ENCODE data around the gene CYGB.
"Not testable (repeated sequence)": the region's sequence is repeated elsewhere in the genome, so short reads cannot be mapped to it uniquely, and the experiment has no call there.

The CYGB gene

DNA sequence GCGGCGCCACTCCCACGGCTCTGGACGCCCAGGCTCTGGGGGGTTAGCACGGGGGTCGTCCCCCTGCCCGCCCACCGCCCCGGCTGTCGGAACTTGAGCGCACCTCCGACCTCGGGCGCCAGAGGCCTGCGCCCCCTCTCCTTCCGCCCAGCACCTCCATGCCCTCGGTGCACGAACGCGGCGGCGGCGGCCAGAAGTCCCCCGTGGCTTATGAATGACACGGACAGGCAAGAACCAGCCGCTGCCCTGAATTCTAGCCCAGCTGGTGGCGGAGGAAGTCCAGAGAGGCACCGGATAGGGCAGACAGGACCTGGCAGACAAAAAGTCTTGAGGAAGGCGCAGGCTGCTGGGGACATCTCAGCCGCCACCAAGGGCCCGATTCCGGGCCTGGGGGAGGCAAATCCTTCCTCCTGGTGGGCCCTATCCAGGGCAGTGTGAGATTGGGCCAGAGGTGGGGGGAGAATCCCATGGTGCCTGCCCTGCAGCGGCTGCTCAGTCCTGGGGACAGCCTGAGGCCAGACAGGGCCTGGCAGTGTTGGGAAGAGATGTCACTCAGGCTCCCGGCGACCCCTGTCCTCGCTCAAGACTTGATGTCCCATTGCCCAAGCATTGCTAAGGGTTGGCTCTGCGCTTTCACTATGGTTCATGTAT, 897 bp upstream of the CYGB start:
- peak; percentile 41 for DNase-seq (ENCODE audit: low spot score)

DNA sequence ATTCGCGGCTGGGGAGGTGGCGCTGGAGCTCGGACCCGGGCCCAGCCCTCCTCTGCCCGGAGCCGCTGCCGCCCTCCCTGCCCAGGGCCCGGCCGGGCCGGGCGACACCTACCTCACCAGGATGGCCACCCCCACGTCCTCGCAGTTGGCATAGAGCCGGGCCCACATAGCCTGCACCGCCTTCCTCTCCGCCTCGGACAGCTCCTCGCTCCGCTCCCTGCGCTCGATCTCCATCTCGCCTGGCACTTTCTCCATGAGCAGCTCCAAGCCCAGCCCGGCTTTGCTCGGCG, 276 bp downstream of the CYGB start:
- DNase-seq (ENCODE audit: low spot score): no peak

DNA sequence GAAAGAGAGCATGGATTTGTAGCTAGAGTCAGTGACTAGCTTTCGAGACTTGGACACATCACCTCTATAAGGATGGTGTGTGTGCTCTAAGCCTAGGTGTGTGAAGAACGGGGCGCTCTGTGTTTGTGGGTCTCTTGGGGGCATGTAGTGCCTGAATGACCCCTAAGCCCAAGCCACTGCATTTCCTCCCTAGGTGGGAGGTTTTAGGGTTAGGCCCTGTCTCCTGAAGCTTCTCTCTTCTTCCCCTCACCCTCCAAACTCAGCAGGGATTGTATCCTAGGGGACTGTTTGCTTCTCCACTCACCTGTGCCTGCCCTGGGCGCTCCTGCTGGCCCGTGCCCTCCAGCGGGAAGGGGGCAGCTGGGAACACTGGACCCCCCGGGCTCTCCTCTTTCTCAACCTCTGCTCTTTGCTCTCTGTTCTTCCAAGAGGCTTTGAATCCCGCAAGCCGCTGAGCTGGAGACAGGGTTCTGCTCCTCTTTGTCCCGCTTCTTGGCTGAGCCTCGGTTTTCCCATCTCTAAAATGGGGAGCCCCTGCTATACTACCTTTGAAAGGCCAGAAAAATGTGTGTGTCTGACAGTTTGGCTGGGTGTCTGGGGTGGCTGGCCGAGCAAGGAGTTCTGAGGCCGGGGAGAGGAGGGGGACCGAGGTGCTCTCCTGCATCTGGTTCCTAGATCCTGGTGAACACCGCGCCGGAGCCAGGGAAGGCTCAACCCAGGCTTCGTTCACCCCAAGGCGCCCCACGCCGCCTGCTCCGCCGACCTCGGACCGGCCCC, 810 bp downstream of the CYGB start:
- DNase-seq (ENCODE audit: low spot score): peak; percentile 35

DNA sequence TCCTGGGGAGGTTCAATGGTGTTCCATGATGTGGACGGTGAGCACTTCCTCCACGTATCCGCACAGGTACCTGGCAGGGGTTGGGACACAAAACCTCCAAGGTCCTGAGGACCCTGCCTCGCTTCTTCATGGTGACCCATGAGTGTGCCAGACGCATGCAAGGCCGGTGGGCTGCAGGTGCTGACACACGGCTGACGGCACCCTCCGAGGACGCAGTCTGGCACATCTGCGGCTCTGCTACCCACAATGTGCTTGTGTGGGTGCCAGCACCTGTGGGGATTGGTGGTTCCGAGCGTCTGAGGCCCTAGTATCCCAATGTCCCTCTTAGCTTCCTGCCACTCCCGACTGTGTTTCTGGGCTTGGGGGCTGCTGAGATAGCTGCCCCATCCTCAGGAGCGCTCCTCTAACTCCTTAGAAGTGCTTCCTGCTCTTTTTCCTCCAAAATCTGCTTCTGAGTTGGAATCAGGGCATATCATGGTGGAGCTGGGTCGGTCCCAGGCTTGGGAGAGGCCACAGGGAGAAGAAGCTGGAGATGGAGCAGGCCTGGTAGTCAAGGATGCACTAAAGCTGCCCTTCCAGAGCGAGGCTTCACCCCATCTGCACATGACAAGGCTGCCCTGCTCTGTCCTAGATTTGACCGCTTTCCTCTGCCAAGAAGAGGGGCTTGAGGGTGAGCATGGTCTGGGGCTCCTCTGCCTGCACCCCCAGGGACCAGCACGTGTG, 1.6 kb downstream of the CYGB start:
- DNase-seq (ENCODE audit: low spot score): no peak

DNA sequence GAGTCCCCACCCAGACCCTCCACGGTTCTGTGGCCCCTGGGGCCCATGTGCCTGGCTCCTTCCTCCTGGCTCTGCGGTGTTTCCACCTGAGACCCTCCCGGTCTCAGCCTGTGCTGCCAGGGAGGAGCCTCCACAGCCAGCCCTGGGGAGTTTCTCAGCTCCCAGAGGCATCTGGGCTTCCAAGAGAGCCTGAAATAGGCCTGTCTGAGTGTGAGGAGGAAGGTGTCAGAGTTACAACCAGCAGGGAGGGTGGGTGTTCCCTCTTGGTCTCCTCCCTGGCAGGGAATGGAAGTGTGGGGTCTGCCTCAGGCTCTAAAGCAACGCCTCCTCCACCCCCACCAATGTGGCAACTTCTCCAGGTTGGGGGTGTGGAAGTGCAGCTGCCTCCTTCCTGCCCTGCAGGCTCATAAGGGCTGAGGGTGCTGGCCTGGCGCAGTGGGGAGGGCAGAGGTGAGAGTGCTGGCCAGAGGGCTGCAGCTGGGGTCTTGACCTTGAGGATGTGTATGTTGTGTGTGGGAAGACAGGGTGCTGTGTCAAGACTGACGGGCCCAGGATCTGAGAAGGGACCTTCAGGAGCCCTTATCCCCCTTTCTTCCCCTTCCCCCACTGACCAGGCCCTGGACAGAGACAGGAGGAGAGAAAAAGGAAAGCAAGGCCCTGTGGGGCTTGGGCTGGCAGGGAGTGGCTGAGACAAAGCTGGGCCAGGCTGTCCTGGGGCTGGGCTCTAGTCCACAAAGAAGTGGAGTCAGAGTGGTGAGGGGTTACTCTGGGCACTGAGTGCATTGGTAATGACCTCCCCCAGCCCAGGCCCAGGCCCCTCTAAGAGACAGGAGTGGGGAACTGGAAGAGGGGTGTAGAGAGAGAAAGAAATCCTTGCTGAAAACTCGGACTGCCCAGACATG, 2.4 kb downstream of the CYGB start:
- no peak for DNase-seq (ENCODE audit: low spot score)

DNA sequence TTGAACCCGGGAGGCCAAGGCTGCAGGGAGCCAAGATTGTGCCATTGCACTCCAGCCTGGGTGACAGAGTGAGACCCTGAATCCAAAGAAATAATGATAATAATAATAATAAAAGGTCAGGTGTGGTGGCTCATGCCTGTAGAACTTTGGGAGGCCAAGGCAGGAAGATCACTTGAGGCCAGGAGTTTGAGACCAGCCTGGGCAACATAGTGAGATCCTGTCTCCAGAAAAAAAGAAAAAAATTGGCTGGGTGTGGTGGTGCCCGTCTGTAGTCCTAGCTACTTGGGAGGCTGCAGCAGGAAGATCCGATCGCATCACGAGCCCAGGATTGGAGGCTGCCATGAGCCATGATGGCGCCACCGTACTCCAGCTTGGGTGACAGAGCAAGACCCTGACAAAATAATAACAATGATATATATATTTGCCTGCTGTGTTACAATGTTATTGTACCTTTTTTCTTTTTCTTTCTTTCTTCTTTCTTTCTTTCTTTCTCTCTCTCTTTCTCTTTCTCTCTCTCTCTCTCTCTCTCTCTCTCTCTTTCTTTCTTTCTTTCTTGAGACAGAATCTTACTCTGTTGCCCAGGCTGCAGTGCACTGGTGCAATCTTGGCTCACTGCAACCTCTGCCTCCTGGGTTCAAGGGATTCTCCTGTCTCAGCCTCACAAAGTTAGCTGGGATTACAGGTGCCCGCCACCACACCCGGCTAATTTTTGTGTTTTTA, 3.7 kb downstream of the CYGB start:
- DNase-seq (ENCODE audit: low spot score): not testable (repeated sequence)

DNA sequence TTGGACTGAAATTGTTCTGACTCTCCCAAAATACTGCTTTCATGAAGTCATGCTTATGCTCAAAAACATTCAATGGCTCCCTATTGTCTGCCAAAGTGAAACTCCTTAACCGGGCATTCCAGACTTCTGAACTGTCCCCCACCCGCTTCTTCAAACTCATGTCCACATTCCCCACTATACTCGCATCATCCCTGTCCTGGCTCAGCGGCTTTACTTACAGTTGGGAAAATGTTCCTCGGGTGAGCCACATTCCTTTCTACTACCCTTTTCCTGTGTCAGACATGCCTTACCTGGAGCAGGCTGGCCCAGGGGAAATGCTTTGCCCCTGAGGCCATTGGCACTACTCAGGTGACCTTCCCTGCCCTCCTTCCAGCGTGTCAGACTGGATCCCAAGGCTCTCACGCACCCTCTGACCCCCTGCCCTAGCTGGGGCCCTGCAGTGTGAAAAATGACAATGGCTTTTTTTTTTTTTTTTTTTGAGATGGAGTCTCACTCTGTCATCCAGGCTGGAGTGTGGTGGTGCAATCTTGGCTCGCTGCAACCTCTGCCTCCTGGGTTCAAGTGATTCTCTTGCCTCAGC, 5.3 kb downstream of the CYGB start:
- DNase-seq (ENCODE audit: low spot score): no peak

DNA sequence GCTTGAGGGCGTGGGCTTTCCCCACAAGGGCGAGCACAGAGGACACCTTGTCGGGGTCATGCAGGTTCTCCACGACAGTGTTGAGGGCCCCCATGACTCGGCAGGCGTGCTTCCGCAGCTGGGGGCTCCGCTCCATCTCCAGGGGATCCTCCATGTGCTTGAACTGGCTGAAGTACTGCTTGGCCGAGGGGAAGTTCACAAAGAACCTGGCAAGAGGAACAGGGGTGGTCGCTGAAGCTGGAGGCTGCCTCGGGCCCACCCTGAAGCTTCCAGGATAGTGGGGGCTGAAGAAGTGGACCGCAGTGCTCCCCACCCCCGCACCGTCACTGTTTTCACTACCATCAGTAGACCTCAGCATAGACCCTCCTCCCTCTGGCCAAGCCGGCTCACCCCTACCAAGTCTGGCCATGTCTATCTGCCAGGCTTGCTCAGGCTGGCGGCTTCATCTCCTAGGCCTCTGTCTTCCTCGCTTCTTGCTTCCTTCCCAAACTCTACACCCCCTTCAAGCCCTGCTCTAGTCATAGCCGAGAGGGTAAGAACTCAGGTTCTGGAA, 5.9 kb downstream of the CYGB start:
- DNase-seq (ENCODE audit: low spot score): no peak

DNA sequence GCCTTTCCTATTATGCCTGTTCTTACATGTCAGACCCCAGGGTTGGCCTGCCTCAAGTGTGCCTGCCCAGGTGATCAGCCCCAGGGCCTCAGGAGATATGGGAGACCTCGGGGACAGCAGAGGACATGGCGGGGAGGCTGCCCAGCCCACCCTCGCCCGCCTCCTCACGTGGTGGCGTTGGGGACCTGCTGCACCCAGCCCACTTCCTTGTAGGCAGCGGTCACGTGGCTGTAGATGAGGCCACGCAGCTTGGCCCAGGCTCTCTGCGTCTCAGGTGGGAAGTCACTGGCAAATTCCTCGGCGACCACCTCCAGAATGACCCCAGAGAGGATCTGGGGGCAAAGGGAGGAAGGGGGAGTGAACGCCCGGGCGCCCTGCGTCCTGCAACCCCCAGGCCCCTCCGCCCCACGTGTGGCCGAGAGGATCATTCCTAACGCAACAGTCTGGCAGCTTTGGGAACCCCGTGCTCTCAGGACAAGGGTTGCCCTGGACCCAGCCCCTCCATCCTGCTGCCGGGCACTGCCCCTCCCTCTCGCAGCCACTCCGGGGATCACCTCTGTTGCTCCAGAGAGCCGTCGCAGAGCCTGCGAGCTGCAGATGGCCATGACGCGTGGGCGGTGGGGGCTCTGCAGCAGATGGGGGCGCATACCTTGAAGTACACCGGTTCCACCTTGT, 6.6 kb downstream of the CYGB start:
- DNase-seq (ENCODE audit: low spot score): no peak

DNA sequence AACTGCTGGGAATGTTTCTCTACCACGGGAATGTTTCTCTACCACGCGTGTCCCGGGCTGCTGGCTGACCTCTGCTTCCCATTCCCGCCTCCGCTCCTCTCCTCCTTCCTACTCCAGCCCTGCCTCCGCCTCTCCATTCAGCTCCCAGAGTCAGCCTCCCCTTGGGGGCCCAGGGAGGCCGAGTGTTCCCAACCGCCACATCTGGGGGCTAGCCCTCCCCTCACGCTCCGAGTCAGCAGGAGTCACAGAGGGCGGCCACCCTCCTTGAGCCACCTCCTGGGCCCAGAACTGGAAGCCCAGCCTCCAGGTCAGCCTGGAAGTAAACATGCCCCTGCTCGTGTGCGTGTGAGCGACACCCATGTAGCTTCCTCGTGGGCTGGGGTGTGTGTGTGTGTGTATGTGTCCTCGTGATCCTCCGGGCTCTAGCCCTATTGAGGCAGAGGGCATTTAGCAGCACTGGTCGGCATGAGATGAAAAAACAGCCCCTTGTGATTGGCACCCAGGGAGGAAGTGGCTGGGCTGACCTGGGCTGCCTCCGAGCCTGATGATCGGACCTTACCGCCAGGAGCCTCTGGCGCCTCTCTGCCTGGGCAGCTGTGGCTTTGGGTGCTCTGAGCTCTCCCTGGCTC, 7.3 kb downstream of the CYGB start:
- no peak for DNase-seq (ENCODE audit: low spot score)

DNA sequence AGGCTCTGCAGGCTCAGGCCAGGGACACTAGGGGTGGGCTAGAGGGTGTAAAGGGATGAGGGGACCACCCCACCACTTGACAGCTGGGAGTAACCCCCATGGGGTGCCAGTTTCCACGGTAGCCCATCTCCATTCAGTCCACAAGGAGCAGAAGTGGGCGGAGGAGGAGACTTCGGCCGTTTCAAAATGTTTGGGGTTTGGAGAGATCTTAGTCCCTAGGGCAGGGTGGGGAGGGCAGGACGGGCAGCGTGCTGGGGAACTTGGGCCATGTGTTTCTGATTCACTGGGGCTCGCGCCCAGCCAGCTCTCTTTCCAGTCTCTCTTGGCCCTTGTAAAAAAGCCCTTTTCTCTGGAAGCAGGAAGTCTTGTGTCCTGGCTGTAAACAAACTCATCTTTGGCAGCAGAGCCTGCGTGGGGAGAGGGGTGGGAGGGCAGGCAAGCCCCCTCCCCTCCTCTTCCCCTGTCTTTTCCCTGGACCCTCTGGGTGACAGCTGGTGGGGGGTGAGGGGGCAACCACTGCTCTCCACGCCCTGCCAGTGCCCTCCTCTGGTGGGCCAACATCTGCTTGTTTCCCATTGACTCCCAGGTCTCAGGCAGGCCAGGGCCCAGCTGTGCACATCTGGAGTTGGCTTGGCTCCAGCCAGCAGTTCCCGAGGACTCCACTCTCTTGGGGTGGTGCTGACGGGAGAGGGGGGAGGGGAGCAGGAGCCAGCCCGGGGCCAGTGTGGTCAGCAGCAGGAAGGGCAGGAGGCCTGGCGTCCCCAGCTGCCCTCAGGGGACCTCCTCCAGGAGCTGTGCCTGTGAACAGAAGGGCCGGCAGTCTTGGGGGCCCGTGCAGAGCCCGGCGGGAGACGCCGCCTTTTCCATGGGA, 8.1 kb downstream of the CYGB start:
- no peak for DNase-seq (ENCODE audit: low spot score)

DNA sequence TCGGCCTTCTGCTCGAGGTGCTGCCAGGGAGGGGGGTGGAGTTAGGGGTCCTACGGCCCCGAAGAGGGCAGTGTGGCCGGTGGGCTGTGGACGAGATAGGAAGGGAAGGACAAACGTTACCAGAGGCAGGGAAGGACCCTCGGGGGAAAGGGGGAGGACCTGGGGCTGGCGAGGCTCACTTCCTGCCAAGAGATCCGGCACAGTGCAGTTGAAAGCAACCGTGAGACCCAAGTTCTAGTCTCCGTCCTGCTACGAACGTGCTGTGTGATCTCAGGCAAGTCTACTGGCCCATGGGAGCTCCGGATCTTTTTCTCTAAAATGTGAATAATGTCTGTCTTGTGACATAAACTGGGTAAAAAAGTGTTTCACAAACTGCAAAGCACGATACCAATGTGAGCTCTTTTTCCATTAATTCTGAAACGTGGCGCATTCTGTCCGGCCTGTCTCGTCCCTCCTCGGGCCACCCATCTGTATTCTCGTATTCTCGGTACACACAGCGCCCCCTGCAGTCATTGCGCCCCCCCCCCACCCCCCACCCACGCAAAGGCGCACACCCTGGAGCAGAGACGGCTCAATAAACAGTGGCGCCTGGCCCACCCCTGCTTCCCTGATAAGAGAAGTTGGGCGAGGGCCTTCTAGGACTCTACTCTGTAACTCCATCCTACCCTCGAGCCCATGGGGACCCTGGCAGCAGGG, 8.8 kb downstream of the CYGB start:
- no peak for DNase-seq (ENCODE audit: low spot score)

DNA sequence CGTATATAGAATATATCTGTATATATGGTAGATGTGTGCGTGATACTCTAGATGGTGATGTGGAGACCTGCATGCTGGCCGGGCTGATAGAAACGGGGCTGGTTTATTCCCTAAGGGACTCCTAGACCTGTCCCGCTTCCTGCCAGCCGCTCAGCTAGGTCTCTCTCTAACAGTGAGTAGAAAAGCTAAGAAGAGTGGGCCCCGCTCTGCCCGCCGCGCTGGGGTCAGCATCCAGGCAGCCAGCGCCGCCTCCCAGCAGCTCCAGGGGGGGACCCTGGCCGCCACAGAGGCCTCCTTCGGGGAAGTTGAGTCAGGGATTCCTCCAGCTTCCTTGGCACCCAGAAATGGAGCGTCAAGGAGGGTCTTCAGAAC, 9.4 kb downstream of the CYGB start:
- DNase-seq (ENCODE audit: low spot score): no peak

DNA sequence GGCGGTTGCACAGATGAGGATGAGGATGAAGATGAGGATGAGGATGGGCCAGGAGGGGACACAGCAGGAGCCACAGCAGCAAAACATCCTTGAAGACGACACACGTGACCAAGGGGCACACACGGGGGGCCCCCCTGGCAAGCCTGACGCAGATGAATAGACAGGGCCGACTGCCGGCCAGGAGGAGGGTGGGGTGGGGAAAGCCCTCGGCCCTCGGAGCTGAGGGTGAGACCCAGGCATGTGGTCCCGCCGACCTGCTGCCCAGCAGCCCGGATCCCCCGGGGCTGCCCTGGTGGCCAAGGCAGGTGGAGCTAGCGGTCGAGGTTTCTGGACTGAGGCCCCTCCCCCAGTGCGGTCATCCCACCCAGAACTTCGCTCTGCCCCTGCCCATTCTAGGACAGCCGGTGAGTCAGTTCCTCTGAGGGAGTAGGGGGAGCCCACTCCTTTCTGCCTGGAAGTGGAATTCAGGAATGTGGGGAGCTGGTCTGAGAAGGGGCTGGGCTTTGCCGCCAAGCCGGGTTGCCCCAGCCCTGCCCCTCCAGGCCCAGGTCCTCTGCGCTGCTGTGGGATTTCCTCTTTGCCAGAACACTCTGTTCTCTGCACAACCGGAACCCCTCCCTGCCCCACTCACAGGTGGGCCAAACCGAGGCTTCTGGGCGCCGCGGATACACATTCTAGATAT, 9.9 kb downstream of the CYGB start:
- DNase-seq (ENCODE audit: low spot score): no peak

DNA sequence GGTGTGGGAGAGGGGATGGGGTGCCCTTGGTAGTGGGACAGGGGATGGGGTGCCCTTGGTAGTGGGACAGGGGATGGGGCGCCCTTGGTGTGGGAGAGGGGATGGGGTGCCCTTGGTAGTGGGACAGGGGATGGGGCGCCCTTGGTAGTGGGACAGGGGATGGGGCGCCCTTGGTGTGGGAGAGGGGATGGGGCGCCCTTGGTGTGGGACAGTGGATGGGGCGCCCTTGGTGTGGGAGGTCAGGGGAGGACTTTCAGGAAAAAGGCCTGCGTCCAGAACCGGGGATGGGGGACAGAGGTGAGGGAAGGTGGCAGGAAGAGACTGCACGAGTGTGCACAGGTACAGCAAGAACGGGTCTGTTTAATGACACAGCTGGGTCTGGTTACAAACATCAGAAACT, 10.5 kb downstream of the CYGB start:
- not testable (repeated sequence) for DNase-seq (ENCODE audit: low spot score)

DNA sequence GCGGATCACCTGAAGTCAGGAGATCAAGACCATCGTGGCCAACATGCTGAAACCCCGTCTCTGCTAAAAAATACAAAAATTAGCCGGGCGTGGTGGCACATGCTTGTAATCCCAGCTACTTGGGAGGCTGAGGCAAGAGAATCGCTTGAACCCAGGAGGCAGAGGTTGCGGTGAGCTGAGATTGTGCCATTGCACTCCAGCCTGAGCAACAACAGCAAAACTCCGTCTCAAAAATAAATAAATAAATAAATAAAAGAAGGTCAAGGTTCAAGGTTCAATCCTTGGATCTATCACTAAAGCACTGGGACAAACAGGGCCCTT, 12.0 kb downstream of the CYGB start:
- DNase-seq (ENCODE audit: low spot score): not testable (repeated sequence)

DNA sequence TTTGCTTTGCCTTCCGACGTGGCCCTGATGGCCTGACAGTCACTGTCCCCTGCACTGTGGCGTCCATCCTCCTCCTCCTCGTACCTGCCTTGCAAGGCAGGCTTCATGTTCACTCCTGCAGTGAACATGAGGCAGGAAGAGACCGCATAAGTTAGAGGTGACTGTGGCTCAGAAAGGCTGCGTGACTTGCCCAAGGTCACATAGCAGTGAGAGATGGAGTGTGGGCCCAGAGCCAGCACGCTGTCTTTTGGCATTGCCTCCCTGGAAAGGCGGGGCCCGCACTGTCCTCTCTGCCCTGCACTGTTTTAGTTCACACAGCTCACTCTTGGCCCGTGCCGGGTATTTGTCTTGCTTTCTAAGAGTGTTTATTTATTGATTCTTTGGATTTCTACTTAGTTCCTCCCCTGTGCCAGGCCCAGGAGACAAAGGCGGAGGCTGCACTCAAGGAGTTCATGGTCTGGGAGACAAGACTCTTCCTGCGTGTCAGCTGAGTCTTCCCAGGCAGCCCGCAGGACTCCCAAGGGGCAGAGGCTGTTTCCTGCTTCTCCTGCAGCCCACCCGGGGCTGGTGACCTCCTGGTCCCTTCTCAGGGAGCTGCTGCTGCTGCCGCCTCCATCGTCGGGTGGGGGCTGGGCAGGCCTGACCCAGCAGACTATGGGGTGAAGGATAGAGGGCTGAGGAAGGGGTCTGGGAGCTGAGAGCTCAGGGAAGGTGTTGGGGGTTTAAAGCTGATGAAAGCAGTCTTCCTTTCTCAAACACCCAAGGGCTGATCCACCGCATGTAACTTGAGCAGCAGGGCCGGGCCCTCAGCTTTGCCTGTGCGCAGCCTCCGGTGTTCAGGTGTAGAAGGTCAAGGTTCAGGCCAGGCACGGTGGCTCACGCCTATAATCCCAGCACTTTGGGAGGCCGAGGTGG, 12.7 kb downstream of the CYGB start:
- DNase-seq (ENCODE audit: low spot score): no peak

Data from D341Med (cell line).